ENCODE data around the gene MACROH2A2.

GRCh38 chr10:70114902-70115301 lies 62.3 kb downstream of the MACROH2A2 start:
- TF ChIP-seq, protein P1, sequence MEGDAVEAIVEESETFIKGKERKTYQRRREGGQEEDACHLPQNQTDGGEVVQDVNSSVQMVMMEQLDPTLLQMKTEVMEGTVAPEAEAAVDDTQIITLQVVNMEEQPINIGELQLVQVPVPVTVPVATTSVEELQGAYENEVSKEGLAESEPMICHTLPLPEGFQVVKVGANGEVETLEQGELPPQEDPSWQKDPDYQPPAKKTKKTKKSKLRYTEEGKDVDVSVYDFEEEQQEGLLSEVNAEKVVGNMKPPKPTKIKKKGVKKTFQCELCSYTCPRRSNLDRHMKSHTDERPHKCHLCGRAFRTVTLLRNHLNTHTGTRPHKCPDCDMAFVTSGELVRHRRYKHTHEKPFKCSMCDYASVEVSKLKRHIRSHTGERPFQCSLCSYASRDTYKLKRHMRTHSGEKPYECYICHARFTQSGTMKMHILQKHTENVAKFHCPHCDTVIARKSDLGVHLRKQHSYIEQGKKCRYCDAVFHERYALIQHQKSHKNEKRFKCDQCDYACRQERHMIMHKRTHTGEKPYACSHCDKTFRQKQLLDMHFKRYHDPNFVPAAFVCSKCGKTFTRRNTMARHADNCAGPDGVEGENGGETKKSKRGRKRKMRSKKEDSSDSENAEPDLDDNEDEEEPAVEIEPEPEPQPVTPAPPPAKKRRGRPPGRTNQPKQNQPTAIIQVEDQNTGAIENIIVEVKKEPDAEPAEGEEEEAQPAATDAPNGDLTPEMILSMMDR (IDR thresholded peaks at IDR 0.05): no peak
- TF ChIP-seq EZH2 (IDR thresholded peaks at IDR 0.05; ENCODE audit: borderline replicate concordance, insufficient read depth, low read depth, low read length, poor library complexity, severe bottlenecking): no peak
